ENCODE measurements around the gene STUM. TPM values are rescaled to one million over a fixed set of nuclear protein-coding genes. Genes with fewer than 3 reads are reported as not detected.

The STUM gene
- total RNA-seq, 4 donors from 2014 or later = 1.4 to 4.1 (median 3.3) TPM

DNA sequence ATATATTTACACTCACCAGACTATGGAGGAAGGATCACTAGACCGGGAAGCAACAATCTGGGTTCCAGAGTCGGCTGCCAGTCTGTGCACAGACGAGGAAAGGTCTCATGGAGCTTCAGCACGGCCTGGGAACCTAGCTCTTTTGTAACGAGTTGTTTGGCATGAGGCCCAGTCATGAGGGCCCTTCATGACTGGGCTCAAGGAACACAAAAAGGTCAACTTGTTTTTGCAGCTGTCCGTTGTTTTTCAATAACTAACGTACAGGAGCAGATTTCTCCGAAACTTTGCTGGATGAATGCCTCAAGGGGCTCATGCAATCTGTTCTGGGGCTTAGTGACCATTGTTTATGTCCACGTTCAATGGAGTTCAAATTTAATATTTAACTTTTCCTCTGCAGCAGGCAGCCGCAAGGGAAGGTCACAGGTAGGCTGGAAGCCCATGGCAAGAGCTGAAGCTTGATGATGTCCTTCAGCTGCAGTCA lies 5.9 kb upstream of the STUM start:
- Histone ChIP-seq H3K4me1 (peaks cover 0 to 22% (median 17%) of the 10 kb centered on the region in 4 donors), H3K36me3 (no peaks in the 10 kb centered on the region), H3K9me3 (no peaks in the 10 kb centered on the region), H3K4me3 (no peak overlapping the region), H3K27ac (peak overlapping the region; percentile 22 to 67 (median 52)), H3K27me3 (no peaks in the 10 kb centered on the region)
- no peak for TF ChIP-seq POLR2AphosphoS5 (IDR thresholded peaks at IDR 0.05)
- TF ChIP-seq, protein P1, sequence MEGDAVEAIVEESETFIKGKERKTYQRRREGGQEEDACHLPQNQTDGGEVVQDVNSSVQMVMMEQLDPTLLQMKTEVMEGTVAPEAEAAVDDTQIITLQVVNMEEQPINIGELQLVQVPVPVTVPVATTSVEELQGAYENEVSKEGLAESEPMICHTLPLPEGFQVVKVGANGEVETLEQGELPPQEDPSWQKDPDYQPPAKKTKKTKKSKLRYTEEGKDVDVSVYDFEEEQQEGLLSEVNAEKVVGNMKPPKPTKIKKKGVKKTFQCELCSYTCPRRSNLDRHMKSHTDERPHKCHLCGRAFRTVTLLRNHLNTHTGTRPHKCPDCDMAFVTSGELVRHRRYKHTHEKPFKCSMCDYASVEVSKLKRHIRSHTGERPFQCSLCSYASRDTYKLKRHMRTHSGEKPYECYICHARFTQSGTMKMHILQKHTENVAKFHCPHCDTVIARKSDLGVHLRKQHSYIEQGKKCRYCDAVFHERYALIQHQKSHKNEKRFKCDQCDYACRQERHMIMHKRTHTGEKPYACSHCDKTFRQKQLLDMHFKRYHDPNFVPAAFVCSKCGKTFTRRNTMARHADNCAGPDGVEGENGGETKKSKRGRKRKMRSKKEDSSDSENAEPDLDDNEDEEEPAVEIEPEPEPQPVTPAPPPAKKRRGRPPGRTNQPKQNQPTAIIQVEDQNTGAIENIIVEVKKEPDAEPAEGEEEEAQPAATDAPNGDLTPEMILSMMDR (IDR thresholded peaks at IDR 0.05) = no peak
- WGBS, 2 donors (ENCODE audit: low coverage in 1 of 2) = 29 to 46% methylated on average over 6 to 10 of the region's 10 CpGs
- intact Hi-C loops (cut with DNase I; ENCODE audit: low total_unique reads) (no loop called here), in situ Hi-C loops (cut with MboI; ENCODE audit: low pct_ligation_motif_present in 1 of 4, low pct_unique_long_range_greater_than_20kb in 1 of 4, low sequenced_read_pairs in 3 of 4) (no loop called here)
- DNase-seq = peak; percentile 57

DNA sequence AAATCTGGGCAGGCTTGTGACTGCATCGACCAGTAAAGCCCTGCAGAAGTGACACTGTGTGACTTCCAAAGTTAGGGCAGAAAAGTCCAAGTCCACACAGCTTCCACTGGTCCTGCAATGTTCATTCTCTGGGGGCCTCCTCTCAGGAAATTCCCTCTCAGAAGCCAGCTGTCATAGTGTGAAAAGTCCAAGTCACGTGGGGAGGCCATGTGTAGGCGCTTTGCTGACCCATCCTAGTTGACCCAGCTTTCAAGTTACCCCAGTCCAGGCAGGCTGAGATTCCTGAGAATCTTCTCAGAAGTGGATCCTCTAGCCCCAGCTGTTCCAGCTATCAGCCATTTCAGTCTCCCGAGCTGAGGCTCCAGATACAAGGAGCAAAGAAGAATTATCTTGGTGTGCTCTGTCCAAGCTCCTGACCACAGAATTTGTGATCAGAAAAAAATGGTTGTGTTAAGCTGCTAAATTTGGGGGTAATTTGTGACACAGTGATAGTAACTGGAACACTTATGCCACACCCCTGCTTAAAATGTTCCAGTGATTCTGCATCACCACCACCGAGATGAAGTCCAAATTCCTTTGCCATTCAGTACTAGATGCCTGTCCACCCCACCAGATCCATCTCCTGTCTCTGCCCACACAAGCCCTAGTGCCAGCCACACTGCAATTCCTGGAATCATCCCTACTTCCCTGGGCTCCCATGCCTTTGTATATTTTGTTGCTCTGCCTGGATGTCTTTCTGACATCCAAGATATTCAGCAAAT lies 2.5 kb upstream of the STUM start:
- DNase-seq = peak; percentile 34
- 63% methylated on average over 5 of the region's 5 CpGs; no CpG with 5 or more reads in 1 of the 2 donors for WGBS, 2 donors (ENCODE audit: low coverage in 1 of 2)
- Histone ChIP-seq H3K27ac (peak overlapping the region in 3 of 4 donors; percentile 5 to 39 (median 29)), H3K9me3 (no peaks in the 10 kb centered on the region), H3K27me3 (peaks cover 28% of the 10 kb centered on the region), H3K4me3 (no peak overlapping the region), H3K36me3 (no peaks in the 10 kb centered on the region), H3K4me1 (peaks cover 8 to 54% (median 45%) of the 10 kb centered on the region in 4 donors)
- intact Hi-C loops (cut with DNase I; ENCODE audit: low total_unique reads) (loop anchor here (2.0 to 5.0 kb wide), 2 partner anchors 63 to 281 kb away; no protein-coding TSS in a partner anchor), in situ Hi-C loops (cut with MboI; ENCODE audit: low pct_ligation_motif_present in 1 of 4, low pct_unique_long_range_greater_than_20kb in 1 of 4, low sequenced_read_pairs in 3 of 4) (no loop called here)
- TF ChIP-seq, protein P1 (IDR thresholded peaks at IDR 0.05) = no peak
- no peak for TF ChIP-seq EP300 (IDR thresholded peaks at IDR 0.05; ENCODE audit: low read depth)
- TF ChIP-seq POLR2A (IDR thresholded peaks at IDR 0.05) = no peak

DNA sequence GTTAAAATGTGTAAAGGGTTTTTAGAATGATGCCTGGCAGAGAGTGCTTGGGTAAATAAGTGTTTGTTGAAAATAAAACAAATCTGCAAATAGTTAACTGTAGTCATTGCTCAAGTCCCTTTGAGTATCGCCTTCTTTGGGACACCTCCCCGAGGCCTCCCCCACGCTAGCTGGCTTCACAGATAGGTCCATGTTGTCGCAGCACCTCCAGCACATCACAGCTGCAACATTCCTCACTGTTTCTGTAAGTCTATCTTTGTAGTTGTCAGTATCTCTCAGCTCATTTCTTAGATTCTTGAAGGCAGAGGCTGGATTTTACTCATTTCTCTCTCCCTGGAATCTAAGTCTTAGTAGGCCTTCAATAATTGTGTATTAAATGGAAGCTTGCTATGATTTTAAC lies 1.6 kb upstream of the STUM start:
- DNase-seq = no peak
- WGBS, 2 donors (ENCODE audit: low coverage in 1 of 2) = 88 to 90% methylated on average over 4 of the region's 4 CpGs
- peaks cover 8 to 58% (median 52%) of the 10 kb centered on the region in 4 donors for H3K4me1 ChIP-seq
- H3K36me3 ChIP-seq = no peaks in the 10 kb centered on the region
- peak overlapping the region in 1 of 4 donors; percentile 9 for H3K27ac ChIP-seq
- TF ChIP-seq EP300 (IDR thresholded peaks at IDR 0.05; ENCODE audit: low read depth) (no peak), POLR2A (IDR thresholded peaks at IDR 0.05) (no peak), POLR2AphosphoS5 (IDR thresholded peaks at IDR 0.05) (no peak)
- TF ChIP-seq, protein P1 (IDR thresholded peaks at IDR 0.05) = no peak
- H3K4me3 ChIP-seq = no peak overlapping the region
- peaks cover 28% of the 10 kb centered on the region for H3K27me3 ChIP-seq
- in situ Hi-C loops (cut with MboI; ENCODE audit: low pct_ligation_motif_present in 1 of 4, low pct_unique_long_range_greater_than_20kb in 1 of 4, low sequenced_read_pairs in 3 of 4) (no loop called here), intact Hi-C loops (cut with DNase I; ENCODE audit: low total_unique reads) (loop anchor here (2.0 to 5.0 kb wide), 2 partner anchors 62 to 280 kb away; no protein-coding TSS in a partner anchor)
- no peaks in the 10 kb centered on the region for H3K9me3 ChIP-seq

DNA sequence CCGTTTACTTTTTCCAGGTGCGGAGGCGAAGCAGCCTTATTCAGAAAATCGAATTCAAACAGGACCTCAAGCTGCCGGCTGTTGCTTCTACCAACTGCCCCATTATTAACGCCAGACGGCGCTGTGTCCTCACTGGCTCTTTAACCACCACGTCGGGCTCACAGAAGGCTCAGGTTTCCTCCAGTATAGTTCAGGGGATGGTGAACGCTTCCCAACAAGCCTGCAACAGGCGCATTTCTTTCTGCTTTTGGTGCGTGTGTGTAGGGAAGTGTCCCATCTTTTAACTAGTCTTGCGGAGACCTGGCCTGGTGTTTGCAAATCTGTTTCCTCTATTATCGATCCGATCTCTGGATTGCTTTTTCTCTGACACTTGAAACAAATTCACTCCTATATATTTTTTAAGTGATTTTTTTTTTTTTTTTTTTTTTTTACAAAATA lies 791 bp upstream of the STUM start:
- no peaks in the 10 kb centered on the region for H3K9me3 ChIP-seq
- in situ Hi-C loops (cut with MboI; ENCODE audit: low pct_ligation_motif_present in 1 of 4, low pct_unique_long_range_greater_than_20kb in 1 of 4, low sequenced_read_pairs in 3 of 4) (no loop called here), intact Hi-C loops (cut with DNase I; ENCODE audit: low total_unique reads) (loop anchor here (2.0 to 5.0 kb wide), 3 partner anchors 19 to 280 kb away; no protein-coding TSS in a partner anchor)
- H3K27ac ChIP-seq = peak overlapping the region in 3 of 4 donors; percentile 17 to 81 (median 74)
- no peaks in the 10 kb centered on the region for H3K36me3 ChIP-seq
- H3K4me1 ChIP-seq = peaks cover 8 to 52% (median 45%) of the 10 kb centered on the region in 4 donors
- peak; percentile 83 for DNase-seq
- H3K27me3 ChIP-seq = peaks cover 28% of the 10 kb centered on the region
- 0 to 5% methylated on average over 14 to 16 of the region's 16 CpGs for WGBS, 2 donors (ENCODE audit: low coverage in 1 of 2)
- no peak for TF ChIP-seq POLR2AphosphoS5 (IDR thresholded peaks at IDR 0.05)
- TF ChIP-seq, protein P1 (IDR thresholded peaks at IDR 0.05) = peak; percentile 76 to 91 (median 85)
- H3K4me3 ChIP-seq = peak overlapping the region in 1 of 4 donors; percentile 65

All from transverse colon (tissue), 4 donors.